T1000 (cell line): ENCODE data around the gene GSC2.
"Not testable (repeated sequence)": the region's sequence is repeated elsewhere in the genome, so short reads cannot be mapped to it uniquely, and the experiment has no call there.

ENCODE experiments used
- DNase-seq: peaks from one replicate; lab custom pipeline; 2025; ENCODE audit warnings: mixed read lengths; lab: John Stamatoyannopoulos, UW

Gene GSC2

DNA sequence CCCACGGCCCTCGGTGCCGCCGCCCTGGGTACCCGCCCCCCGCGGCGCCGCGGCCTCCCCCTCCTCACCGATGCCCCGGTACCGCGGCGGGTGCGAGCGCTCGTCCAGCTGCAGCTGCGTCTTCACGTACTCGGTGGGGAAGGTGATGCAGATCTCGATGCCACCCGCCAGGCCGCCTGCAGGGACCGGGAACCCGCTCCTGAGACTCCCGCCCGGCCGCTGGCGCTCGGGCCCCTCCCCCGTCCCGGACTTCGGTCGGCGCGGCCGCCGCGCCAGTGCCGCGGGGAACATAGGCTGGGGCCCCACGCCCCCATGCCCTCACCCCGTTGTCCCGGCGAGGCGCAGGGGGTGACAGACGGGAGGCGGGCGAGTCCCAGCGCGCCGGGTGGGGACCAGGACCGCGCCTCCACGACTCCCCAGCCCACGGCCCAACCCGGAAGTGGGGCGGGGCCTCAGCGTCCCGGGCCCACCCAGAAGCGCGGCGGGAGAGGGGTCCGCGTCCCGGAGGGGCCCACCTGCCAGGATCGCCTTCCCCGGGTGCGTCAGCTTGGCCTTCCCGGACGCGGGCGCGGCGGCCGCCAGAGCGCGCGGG, 28.1 kb upstream of the GSC2 start:
- no peak for DNase-seq

DNA sequence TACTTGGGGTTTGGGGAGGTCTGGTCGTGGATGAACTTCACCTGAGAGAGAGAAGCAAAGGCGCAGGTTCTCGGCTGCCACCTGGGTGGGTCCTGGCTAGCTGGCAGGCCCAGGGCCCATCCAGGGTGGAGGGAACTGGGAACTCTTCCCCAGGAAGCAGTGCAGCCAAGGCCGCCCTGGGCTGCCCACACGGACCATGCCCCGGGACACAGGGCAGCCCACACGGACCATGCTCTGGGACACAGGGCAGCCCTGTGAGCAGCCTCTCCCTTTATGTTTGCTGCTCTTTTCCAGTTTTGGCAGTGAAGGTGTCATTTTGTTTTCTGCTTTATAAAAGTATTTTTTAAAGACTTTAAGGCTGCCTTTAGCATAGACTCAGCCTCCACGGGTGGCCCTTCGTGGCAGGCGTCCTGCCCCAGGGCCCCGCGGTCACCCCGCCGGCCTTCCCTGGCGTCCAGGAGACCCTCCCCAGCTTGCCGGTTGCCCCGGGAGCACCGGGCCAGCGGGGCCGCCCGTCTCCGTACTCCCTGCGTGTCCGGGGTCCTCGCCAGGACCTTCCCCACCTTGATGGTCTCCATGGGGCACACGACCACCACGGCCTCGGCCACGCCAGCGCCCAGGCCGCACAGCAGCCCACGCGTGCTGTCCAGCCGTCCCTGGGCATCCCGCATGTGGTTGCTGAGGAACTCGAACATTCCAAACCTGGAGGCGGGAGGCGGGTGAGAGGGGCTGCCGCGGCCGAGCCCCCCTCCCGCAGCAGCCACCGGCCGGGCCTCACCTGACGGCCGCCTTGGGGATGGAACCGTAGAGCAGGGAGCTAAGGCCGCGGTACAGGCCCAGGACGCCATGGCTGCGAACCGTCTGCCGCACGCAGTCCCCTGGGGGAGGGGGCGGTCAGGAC, 27.3 kb upstream of the GSC2 start:
- DNase-seq: no peak

DNA sequence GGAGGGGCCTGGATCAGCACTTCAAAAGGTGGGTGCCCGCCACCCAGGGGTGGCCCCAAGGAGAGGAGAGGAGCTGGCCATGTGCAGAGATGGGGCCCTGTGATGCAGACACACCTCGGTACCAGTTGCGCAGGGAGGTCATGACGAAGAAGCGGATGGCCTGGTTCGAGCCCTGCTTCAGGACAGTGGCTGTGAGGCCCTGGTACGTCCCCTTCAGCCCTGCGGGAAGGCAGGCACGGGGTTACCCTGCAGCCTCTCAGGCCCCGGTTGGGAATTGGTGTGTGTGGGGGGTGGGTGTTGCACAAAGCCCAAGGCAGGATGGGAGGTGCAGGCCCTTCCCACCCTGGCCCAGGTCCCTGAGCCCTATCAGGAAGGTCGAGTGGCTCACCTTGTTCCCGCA, 26.6 kb upstream of the GSC2 start:
- DNase-seq: no peak

DNA sequence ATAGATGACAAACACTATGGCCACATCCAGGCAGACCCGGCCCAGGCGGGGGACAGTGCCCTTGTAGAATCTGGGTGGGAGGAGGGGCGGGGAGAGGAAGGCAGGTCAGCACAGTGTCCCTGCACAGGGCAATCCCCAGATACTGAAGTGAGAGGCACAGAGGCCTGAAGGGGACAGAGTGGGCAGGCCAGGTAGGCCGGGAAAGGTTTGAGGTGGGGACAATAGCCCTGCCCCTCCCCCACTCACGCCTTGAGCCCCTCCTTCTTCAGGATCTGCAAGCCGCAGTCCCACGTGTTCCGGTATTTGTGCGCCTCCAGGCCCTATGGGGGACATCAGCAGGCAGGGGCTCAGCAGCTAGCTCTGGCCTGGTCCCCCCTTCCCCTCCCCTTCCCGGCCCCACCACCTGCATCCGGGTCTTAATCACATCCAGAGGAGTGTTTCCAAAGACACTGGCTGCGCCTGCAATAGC, 26.1 kb upstream of the GSC2 start:
- DNase-seq: no peak

DNA sequence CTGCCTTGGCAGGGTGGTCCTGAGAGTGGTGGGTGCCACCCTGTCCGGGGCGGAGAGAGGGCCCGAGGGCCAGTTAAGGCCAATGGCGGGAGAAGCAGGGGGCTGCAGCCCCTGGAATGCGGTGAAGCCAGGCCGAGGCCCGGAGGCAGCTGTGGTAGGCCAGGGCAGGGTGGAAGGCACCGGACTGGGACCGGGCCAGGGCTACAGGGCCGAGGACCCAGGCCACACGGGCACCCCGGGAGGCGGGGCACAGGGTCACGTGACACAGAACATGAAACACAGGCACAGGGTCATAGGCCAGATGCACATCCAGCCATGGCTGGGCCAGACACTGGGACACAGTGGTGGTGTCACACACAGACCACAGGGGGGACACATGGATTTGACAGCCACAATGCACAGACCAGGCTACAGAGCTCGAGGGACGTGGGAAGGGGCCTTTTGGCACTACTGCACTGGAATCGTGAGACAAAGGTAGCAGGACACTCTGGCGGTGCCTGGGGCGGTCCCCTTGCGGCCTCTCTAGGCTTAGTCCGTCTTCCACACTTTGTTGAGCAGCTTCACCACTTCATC, 25.6 kb upstream of the GSC2 start:
- no peak for DNase-seq

DNA sequence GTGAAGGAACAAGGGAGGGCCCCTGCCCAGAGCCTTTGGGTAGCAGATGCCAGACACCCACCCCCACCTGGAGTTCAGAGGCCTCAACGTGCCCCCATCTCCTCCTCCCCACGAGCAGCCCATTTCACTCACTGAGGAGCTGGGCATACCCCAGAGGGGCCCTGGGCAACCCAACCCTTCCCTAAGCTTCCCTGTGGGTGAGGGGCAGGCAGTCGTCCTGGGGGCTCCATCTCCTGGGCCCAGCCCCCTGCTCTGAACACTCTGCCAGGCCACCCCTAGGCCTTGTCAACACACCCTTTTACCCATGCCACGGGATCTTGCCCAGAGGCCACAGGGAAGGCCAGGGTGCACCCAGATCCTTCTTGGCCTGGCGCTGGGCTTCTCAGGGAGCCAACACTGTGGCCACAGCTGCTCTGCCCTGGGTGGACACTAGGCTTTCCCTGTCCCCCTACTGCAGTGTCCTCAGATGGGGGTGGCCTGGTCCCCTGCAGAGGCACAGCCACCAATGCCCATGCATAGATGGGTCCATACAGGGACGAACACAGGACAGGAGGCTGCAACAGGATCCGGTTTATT, 25.0 kb upstream of the GSC2 start:
- no peak for DNase-seq

DNA sequence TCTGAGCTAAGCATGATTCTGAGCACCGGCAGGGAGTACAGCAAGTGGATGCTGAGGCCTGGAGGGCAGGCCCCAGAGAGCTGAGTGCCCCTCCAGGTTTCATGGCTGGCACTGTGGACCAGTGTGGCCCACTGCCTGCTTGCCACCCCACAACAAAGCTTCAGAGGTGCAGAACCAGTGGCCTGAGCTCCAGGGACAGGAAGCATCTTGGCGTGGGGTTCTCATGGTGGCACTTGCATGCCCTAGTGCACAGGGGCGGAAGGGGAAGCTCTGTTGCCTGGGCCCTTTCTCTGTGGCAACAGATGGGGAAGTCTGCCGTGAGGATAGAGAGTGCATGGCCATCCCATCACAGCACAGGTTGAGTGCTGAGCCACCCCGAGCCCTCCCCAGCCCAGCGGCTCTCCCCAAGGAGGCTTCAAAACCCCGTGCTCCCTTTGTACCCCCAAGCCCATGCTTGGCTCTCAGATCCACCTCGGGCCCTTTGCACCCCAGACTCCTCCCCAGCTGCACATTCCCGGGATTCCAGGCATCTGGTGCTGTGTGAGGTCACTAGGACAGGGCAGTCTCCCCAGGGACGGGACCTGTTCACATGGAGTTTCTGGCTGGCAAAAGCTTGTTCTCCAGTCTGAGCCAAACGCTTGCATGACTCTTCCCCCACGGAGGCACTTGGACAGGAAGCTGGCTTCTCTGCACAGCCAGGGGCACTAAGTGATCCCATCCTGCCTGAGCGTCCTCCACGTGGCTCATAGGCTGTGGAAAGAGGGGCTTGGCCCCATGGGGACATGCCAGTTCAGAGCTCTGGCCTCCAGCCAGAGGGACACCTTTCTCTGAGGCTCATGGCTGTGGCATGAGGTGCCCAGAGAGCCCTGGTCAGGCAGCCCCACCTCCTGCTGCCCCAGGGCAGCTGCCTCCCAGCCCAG, 24.3 kb upstream of the GSC2 start:
- peak; percentile 38 for DNase-seq

DNA sequence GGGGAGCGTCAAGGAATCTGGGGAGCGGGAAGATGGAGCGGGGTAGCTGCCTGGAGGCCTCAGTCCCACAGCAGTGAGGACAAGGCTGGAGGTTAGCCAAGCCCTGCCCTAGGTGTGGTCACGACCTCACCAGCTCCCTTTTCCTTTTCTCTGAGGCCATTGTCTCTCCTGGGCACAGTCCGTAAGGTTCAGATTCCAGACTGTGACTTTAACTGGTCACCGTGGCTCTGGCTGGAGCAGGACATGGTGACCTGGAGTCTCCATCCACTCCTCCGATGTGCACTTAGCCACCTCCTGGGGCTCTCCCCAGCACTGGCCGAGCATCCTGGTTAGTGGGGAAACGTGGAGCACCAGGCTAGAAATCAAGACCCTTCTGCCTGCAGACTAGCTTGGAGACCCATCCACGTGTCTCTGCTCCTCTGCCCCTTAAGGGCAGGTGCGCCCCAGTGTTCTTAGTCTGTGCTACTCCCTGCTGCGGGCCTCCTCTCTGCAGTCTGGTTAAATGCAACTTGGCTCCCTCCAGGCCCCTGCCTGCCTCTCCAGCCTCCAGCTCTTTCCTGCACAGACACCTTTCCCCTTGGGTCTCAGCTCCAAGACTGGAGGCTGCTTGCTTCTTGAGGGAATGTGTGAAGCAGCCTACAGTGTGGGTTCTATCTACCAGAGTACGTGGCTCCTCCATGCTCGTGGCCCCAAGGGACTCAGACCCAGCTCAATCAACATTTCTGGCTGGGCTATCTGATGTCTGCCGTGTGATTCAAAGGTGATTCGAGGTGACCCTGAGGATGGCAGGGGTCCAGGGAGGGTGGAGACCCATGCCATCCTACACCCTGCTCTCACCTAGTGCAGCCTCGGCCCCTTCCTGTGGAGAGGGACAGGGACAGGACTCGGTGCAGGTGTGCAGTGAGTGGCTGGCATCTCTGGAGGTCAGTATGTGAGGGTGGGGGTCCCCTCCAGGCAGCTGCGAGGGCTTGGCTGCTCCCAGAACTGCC, 23.2 kb upstream of the GSC2 start:
- DNase-seq: no peak

DNA sequence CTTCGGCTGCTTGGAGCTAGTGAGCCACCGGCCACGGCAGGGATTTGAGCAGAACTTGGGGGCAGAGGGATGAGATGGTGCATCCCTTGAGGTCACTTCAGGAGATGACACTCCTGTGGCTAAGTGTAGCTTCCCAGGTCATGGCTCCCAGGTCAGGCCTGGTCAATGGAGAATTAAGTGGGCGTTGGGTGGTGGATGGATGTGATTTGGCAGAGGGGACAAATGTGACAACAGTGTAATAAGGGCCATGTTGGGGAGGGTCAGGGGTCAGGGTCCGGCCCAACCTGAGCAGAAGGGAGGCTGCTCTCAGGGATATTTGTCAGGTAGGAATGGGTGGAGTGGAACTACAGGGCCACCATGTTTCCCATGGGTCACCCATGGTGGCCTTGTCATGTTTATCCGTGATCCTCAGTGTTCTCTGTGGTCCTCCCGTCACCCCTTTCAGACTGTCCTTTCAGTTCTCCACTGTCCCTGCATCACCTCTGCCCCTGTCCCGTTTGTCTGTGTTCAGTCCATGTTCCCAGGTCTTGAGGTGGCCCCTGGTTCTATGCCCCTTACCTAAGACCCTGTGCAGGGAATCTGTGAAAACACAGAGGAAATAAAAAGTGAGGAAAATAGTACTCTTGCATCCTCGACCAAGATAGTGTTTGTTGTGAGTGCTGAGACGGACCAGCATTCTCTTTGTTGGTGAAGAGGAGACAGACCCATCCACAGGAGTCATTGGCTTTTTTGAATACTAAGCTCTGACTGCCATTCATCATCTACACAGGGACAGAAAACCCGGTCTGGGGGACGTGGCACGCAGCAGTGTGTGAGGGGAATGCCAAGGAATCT, 22.3 kb upstream of the GSC2 start:
- no peak for DNase-seq

DNA sequence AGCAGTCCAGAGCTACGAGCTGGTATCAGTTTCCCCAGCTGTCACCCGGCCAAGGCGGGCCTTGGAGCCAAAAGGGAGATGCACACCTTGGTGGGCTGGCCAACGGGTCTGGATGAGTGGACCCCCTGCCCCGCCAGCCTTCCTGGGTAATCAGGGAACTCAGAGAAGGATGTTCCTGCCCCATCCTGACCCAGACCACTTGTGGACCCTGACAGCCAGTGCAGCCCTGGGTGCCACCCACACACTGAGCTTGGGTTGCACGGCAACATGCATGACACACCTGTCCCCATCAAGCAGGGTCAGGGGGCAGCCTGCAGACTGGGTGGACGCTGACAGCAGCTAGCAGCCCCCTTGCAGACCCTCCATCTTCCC, 19.8 kb upstream of the GSC2 start:
- no peak for DNase-seq

DNA sequence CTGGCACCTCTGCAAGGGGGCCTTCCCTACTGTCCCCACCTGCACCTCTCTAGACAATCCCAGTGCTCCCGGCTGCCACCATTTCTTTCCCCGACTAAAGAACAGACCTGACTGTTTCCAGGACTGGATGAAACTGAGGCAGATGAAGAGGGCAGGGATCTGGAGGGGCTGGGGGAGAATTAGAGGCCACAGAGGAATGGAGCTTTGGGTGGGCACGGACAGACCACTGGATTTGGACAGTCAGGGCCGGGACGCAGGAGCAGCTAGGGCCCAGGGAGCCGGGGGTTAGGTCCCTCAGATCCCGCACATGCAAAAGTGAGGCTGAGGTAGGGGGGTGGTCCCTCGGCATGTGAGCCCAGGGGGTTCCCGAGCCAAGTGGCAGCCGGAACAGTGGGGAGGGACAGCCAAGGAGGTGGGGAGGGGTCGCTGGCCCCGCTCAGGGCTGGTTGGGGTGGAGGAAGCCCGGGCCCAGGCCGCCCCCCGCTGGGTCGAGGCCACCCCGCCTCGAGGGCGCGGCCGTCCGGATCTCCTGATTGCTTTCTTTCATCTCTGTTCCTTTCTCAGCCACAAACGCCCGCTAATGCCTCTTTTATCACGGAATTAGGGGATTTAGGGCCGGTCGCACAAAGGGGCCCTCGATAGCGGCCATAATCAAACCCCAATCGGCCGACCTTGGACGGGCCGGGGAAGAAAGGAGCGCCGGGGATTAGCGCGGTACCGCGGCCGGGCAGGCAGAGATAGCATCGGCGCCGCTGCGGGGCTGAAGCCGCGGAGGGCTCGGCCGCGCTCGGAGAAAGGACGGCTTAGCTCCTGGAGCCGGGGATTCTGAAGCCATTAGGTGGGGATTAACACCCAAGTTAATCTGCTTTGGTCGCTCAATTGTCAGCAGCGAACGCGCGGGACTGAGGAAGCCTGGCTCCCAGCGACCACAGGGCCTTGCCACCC, 19.2 kb upstream of the GSC2 start:
- no peak for DNase-seq

DNA sequence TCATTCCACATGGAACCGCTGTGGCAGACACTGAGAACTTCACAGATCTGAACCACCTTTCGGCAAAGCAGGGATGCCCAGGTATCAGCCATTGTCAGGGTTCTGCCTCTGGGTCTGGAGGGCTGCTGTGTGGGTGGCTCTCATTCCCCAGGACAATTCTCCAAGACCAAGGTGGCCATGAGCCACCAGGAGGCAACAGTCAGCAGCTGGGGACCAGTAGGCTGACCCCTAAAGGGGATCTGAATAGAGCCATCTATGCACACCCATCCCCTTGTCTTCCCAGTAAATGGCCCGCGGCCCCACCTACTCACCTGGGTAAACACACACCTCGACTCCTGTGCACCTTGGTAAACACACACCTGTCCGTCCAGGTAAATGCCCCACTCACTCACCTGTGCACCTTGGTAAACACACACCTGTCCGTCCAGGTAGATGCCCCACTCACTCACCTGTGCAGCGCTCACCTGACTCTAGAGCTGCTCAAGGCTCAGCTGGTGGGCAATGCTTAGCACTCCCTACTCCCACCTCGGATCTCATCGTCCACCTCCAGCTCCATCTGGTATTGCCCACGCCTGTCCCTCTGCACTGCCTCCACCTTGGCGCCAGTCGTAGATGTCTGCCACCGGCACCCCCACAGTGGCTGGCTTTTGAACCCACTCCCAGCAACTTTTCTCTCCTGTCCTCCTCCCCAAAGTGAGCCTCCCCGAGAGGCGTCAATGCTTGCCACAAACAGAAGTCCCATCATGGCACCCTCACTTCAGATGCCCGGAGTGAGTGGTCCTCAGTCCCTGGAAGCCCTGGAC, 18.2 kb upstream of the GSC2 start:
- DNase-seq: no peak

DNA sequence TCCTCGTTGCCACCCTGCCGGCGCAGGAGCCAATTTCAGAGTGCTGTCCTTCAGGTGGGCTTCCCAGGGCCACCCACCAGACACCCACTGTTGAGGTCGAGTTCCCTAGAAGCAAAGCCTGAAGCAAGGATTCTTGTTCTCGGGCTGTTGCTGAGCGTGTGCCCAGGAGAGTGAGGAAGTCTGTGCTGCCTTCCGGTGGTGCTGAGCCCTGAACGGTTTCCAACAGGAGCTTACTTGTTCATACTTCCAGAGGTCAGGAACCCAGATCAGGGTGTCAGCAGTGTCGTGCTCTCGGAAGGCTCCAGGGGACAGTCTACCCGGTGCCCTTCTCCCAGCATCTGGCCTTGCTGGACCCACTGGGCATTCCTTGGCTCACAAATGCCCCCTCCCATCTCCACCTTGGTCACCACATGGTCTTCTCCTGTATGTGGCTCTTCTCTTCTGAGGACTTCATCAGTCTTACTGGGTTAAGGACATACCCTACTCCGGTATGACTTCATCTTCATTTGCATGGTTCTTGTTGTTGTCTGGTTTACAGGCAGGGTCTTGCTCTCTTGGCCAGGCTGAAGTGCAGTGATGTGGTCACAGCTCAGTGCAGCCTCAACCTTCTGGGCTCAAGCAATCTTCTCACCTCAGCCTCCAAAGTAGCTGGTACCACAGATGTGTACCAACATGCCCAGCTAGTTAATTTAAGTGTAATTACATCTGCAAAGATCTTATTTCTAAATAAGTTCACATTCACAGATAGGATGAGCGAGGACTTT, 17.2 kb upstream of the GSC2 start:
- no peak for DNase-seq

DNA sequence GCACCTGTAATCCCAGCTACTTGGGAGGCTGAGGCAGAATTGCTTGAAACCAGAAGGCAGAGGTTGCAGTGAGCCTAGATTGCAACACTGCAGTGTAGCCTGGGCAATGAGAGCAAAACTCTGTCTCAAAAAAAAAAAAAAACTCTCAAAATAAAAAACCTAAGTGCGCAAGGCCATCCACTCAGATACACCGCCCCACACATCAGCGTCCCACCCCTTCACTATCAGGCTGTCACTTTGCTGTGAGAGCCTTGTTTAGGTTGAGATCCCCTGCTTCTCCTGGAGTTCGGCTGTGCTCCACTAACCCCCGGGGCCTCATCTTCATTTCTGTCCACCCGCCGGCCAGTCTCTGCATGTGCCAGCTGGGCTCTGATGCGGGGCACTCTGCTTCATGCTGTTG, 16.3 kb upstream of the GSC2 start:
- DNase-seq: no peak

DNA sequence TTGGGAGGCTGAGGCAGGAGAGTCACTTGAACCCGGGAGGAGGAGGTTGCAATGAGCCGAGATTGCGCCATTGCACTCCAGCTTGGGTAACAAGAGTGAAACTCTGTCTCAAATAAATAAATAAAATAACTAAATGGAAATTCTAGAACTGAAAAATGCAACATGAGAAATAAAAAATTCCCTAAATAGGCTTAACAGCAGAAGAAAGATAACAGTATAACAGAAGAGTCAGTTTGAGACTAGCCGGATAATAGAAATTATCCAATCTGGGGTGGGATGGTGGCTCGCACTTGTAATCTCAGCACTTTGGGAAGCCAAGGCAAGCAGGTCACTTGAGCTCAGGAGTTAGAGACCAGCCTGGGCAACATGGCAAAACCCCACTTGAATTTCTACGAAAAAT, 14.3 kb upstream of the GSC2 start:
- no peak for DNase-seq

DNA sequence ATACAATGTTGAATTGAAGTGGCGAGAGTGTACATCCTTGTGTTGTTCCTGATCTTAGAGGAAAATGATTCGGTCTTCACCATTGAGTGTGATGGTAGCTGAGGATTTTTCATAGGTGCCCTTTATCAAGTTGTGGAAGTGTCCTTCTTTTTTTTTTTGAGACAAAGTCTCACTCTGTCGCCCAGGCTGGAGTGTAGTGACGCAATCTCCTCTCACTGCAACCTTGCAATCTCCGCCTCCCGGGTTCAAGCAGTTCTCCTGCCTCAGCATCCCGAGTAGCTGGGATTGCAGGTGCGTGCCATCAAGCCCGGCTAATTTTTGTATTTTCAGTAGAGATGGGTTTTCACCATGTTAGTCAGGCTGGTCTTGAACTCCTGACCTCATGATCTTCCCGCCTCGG, 8.6 kb upstream of the GSC2 start:
- DNase-seq: not testable (repeated sequence)

DNA sequence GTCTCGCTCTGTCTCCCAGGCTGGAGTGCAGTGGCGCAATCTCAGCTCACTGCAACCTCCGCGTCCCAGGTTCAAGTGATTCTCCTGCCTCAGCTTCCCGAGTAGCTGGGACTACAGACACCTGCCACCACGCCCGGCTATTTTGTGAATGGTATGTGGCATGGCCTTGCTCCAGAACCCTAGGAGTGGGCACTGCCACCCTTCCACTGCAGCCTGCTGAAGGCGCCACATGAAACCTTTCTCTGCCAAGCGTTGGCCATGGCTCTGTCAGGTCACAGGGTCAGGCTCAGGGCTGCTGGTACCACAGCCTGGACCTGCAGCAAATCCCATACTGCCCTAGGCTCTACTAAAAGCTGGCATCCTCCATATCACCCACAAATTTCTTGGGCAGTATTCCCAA, 6.0 kb upstream of the GSC2 start:
- DNase-seq: not testable (repeated sequence)
